WTC11 (cell line): ENCODE measurements around the gene TACC2.
"Not testable (repeated sequence)": the region's sequence is repeated elsewhere in the genome, so short reads cannot be mapped to it uniquely, and the experiment has no call there.

Experiments
- CTCF ChIP-seq: fragments of 200-600 bp; IDR thresholded peaks from 2 replicates; pipeline ENCODE4 v1.8.0; 2022; ENCODE audit warnings: antibody characterized with exemption
- FOXP1 ChIP-seq: sonication (generic); formaldehyde crosslinking; IDR thresholded peaks from 2 replicates; pipeline ENCODE4 v1.8.0; 2022; ENCODE audit warnings: missing genetic modification reagents, mild to moderate bottlenecking, moderate library complexity, borderline replicate concordance
- SP1 ChIP-seq: sonication (generic); formaldehyde crosslinking; conservative IDR thresholded peaks from 2 replicates; pipeline ENCODE4 v1.8.1; 2022; ENCODE audit warnings: missing genetic modification reagents

- not testable (repeated sequence) for TF ChIP-seq CTCF; FOXP1 (CRISPR knock-in tag); SP1 (CRISPR knock-in tag)
Measured at GRCh38 chr10:122096181-122096580, 107.2 kb downstream of the TACC2 start.
